ENCODE data around the gene SLC6A8.
"Not testable (repeated sequence)": the region's sequence is repeated elsewhere in the genome, so short reads cannot be mapped to it uniquely, and the experiment has no call there.

The SLC6A8 gene

DNA sequence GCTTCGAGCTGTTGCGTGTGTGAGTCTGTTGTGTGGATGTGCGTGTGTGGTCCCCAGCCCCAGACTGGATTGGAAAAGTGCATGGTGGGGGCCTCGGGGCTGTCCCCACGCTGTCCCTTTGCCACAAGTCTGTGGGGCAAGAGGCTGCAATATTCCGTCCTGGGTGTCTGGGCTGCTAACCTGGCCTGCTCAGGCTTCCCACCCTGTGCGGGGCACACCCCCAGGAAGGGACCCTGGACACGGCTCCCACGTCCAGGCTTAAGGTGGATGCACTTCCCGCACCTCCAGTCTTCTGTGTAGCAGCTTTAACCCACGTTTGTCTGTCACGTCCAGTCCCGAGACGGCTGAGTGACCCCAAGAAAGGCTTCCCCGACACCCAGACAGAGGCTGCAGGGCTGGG, 8.4 kb downstream of the SLC6A8 start:
- no peak overlapping the region for H3K4me2 ChIP-seq (ENCODE audit: insufficient read depth, low read length)
- no peak overlapping the region for H3K4me3 ChIP-seq (ENCODE audit: low read depth in 1 of 2, low read length in 2 of 2)
- H3K27ac ChIP-seq (ENCODE audit: low read length) = no peak overlapping the region
- H3K79me2 ChIP-seq (ENCODE audit: insufficient read depth, low read length) = no peaks in the 10 kb centered on the region
- H3K4me1 ChIP-seq (ENCODE audit: insufficient read depth, low read length) = no peaks in the 10 kb centered on the region
- ATAC-seq (ENCODE audit: insufficient read depth, low read depth) (no peak), DNase-seq (no peak)
- peaks cover 17% of the 10 kb centered on the region for H3K36me3 ChIP-seq (ENCODE audit: insufficient read depth, low read length)
- H4K20me1 ChIP-seq (ENCODE audit: insufficient read depth, low read length) = no peaks in the 10 kb centered on the region
- no peaks in the 10 kb centered on the region for H3K27me3 ChIP-seq (ENCODE audit: insufficient read depth, low read length, poor library complexity)
- no peak overlapping the region for H3K9ac ChIP-seq (ENCODE audit: low read depth, low read length)
- TF ChIP-seq, protein P1, sequence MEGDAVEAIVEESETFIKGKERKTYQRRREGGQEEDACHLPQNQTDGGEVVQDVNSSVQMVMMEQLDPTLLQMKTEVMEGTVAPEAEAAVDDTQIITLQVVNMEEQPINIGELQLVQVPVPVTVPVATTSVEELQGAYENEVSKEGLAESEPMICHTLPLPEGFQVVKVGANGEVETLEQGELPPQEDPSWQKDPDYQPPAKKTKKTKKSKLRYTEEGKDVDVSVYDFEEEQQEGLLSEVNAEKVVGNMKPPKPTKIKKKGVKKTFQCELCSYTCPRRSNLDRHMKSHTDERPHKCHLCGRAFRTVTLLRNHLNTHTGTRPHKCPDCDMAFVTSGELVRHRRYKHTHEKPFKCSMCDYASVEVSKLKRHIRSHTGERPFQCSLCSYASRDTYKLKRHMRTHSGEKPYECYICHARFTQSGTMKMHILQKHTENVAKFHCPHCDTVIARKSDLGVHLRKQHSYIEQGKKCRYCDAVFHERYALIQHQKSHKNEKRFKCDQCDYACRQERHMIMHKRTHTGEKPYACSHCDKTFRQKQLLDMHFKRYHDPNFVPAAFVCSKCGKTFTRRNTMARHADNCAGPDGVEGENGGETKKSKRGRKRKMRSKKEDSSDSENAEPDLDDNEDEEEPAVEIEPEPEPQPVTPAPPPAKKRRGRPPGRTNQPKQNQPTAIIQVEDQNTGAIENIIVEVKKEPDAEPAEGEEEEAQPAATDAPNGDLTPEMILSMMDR (IDR thresholded peaks at IDR 0.05; ENCODE audit: borderline replicate concordance, extremely low read depth, low read length, poor library complexity, severe bottlenecking) = no peak
- no peak for TF ChIP-seq EZH2 (IDR thresholded peaks at IDR 0.05; ENCODE audit: borderline replicate concordance, low read depth, low read length, severe bottlenecking)
- no peaks in the 10 kb centered on the region for H3K9me3 ChIP-seq (ENCODE audit: insufficient read depth, low read length, severe bottlenecking)
- no peak overlapping the region for H2AFZ ChIP-seq (ENCODE audit: low read depth, low read length)

GRCh38 chrX:153696538-153696937, 8.8 kb downstream of the SLC6A8 start:
- H3K9me3 ChIP-seq (ENCODE audit: insufficient read depth, low read length, severe bottlenecking); H3K79me2 ChIP-seq (ENCODE audit: insufficient read depth, low read length); H2AFZ ChIP-seq (ENCODE audit: low read depth, low read length); H3K27me3 ChIP-seq (ENCODE audit: insufficient read depth, low read length, poor library complexity); H3K9ac ChIP-seq (ENCODE audit: low read depth, low read length); DNase-seq; H3K27ac ChIP-seq (ENCODE audit: low read length); H3K4me3 ChIP-seq (ENCODE audit: low read depth in 1 of 2, low read length in 2 of 2); H4K20me1 ChIP-seq (ENCODE audit: insufficient read depth, low read length); ATAC-seq (ENCODE audit: insufficient read depth, low read depth); H3K4me2 ChIP-seq (ENCODE audit: insufficient read depth, low read length); H3K4me1 ChIP-seq (ENCODE audit: insufficient read depth, low read length): not testable (repeated sequence)
- peaks cover 22% of the 10 kb centered on the region for H3K36me3 ChIP-seq (ENCODE audit: insufficient read depth, low read length)

- DNase-seq; H3K9ac ChIP-seq (ENCODE audit: low read depth, low read length); H3K27me3 ChIP-seq (ENCODE audit: insufficient read depth, low read length, poor library complexity); H3K4me2 ChIP-seq (ENCODE audit: insufficient read depth, low read length); H3K27ac ChIP-seq (ENCODE audit: low read length); H3K4me1 ChIP-seq (ENCODE audit: insufficient read depth, low read length); H3K9me3 ChIP-seq (ENCODE audit: insufficient read depth, low read length, severe bottlenecking); ATAC-seq (ENCODE audit: insufficient read depth, low read depth); H2AFZ ChIP-seq (ENCODE audit: low read depth, low read length); H4K20me1 ChIP-seq (ENCODE audit: insufficient read depth, low read length); H3K4me3 ChIP-seq (ENCODE audit: low read depth in 1 of 2, low read length in 2 of 2); H3K79me2 ChIP-seq (ENCODE audit: insufficient read depth, low read length): not testable (repeated sequence)
- H3K36me3 ChIP-seq (ENCODE audit: insufficient read depth, low read length) = peaks cover 25% of the 10 kb centered on the region
These were observed 9.4 kb downstream of the SLC6A8 start for GRCh38 chrX:153696986-153697722.

GRCh38 chrX:153697924-153698865, 10.5 kb downstream of the SLC6A8 start:
- H2AFZ ChIP-seq (ENCODE audit: low read depth, low read length) = no peak overlapping the region
- TF ChIP-seq, protein P1 (IDR thresholded peaks at IDR 0.05; ENCODE audit: borderline replicate concordance, extremely low read depth, low read length, poor library complexity, severe bottlenecking) = no peak
- TF ChIP-seq EZH2 (IDR thresholded peaks at IDR 0.05; ENCODE audit: borderline replicate concordance, low read depth, low read length, severe bottlenecking) = no peak
- H3K27ac ChIP-seq (ENCODE audit: low read length) = no peak overlapping the region

DNA sequence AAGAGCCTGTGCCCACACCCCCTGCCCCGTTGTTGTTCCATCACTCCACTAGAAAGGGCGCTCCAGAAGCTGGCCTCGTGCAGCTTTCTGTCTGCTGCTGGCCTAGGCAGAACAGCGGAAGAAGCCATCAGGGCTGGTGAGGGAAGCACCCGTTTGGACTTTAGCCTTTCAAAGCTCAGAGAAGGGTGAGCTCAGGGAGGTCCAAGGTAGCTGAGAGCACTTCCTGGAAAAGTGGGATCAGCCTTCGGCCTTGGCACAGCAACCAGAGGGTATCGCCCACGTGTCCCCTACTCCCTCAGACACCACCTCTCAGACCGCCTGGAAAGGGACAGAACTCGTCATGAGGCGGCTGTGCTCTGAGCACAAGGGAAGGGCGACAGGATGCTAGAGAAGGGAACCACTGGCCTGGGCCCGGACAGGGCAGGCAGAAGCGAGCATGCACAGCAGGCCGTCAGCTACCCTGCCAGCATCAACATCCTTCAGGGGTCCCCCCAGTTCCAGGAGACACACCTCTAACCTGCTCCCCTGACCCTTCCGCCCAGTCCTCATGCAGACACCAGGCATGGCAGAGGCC, 11.6 kb downstream of the SLC6A8 start:
- H3K4me3 ChIP-seq (ENCODE audit: low read depth in 1 of 2, low read length in 2 of 2); ATAC-seq (ENCODE audit: insufficient read depth, low read depth); H2AFZ ChIP-seq (ENCODE audit: low read depth, low read length); H3K4me1 ChIP-seq (ENCODE audit: insufficient read depth, low read length); H3K27ac ChIP-seq (ENCODE audit: low read length); DNase-seq; H3K9ac ChIP-seq (ENCODE audit: low read depth, low read length); H3K79me2 ChIP-seq (ENCODE audit: insufficient read depth, low read length); H4K20me1 ChIP-seq (ENCODE audit: insufficient read depth, low read length); H3K4me2 ChIP-seq (ENCODE audit: insufficient read depth, low read length); H3K27me3 ChIP-seq (ENCODE audit: insufficient read depth, low read length, poor library complexity); H3K9me3 ChIP-seq (ENCODE audit: insufficient read depth, low read length, severe bottlenecking): not testable (repeated sequence)
- peaks cover 35% of the 10 kb centered on the region for H3K36me3 ChIP-seq (ENCODE audit: insufficient read depth, low read length)

More at GRCh38 chrX:153697924-153698865, 10.5 kb downstream of the SLC6A8 start:
- Histone ChIP-seq H3K27me3 (ENCODE audit: insufficient read depth, low read length, poor library complexity) (no peaks in the 10 kb centered on the region), H3K4me2 (ENCODE audit: insufficient read depth, low read length) (no peak overlapping the region), H3K9ac (ENCODE audit: low read depth, low read length) (no peak overlapping the region), H3K79me2 (ENCODE audit: insufficient read depth, low read length) (no peaks in the 10 kb centered on the region), H3K36me3 (ENCODE audit: insufficient read depth, low read length) (peaks cover 35% of the 10 kb centered on the region), H3K9me3 (ENCODE audit: insufficient read depth, low read length, severe bottlenecking) (no peaks in the 10 kb centered on the region), H3K4me1 (ENCODE audit: insufficient read depth, low read length) (no peaks in the 10 kb centered on the region), H3K4me3 (ENCODE audit: low read depth in 1 of 2, low read length in 2 of 2) (no peak overlapping the region), H4K20me1 (ENCODE audit: insufficient read depth, low read length) (no peaks in the 10 kb centered on the region)
- ATAC-seq (ENCODE audit: insufficient read depth, low read depth) (no peak), DNase-seq (no peak)

DNA sequence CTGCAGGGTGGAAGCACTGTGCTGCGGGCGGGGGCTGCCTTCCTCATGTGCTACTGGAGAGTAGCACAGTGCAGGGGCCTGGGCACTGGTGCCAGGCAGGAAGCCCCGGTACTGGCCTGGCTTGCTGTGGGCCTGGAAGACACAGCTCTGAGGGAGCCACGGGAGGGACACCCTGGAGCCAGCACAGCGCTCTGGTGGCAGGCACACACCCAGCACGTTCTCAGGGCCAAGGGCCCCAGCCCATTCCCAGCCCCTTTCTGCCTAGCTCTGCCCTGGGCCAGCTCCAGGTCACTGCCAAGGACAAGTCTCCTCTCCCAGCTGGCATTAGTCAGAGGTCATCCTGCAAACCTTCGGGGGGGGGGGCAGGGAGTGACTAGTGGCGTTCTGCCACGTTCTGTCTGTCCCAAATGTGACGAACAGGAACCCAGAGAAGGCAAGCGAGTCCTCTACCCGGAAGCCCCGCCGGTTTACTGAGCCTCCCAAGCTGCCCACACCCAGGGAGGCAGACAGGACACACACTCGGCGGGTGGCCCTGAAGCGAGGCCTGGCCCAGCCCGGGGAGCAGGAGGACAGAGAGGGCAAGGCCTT, 12.2 kb downstream of the SLC6A8 start:
- not testable (repeated sequence) for H3K9ac ChIP-seq (ENCODE audit: low read depth, low read length); H4K20me1 ChIP-seq (ENCODE audit: insufficient read depth, low read length); ATAC-seq (ENCODE audit: insufficient read depth, low read depth); DNase-seq; H3K79me2 ChIP-seq (ENCODE audit: insufficient read depth, low read length); H3K27ac ChIP-seq (ENCODE audit: low read length); H3K27me3 ChIP-seq (ENCODE audit: insufficient read depth, low read length, poor library complexity); H3K4me2 ChIP-seq (ENCODE audit: insufficient read depth, low read length); H3K4me3 ChIP-seq (ENCODE audit: low read depth in 1 of 2, low read length in 2 of 2); H3K4me1 ChIP-seq (ENCODE audit: insufficient read depth, low read length); H2AFZ ChIP-seq (ENCODE audit: low read depth, low read length); H3K9me3 ChIP-seq (ENCODE audit: insufficient read depth, low read length, severe bottlenecking)
- peaks cover 38% of the 10 kb centered on the region for H3K36me3 ChIP-seq (ENCODE audit: insufficient read depth, low read length)

All from DND-41 (cell line).